ENCODE results near the gene EFCAB9.
"Not testable (repeated sequence)": the region's sequence is repeated elsewhere in the genome, so short reads cannot be mapped to it uniquely, and the experiment has no call there.

EFCAB9 gene

DNA sequence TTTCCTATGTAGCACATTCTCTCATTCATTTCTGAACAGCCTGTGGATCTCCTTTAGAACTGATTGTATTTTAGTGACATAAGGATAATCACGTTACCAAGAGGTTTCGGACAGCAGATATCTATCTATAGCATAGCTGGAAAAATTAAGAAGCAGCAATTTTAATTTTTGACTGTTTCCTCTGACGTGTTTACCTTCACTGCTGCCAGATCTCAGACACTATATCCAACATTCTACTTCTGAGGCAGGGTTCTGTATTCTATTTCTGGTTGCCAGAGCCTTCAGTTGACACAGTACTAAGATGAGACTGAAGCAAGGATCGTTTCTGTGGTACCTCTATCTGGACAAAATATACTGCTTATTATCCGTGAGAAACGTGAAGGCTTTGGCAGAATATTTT lies at the start of gene EFCAB9:
EFCAB9 (plus strand) TSS at position 301 of the 400 bp plus-strand sequence; CDS start at position 302, 1 bp downstream.
- DNase-seq = no peak

DNA sequence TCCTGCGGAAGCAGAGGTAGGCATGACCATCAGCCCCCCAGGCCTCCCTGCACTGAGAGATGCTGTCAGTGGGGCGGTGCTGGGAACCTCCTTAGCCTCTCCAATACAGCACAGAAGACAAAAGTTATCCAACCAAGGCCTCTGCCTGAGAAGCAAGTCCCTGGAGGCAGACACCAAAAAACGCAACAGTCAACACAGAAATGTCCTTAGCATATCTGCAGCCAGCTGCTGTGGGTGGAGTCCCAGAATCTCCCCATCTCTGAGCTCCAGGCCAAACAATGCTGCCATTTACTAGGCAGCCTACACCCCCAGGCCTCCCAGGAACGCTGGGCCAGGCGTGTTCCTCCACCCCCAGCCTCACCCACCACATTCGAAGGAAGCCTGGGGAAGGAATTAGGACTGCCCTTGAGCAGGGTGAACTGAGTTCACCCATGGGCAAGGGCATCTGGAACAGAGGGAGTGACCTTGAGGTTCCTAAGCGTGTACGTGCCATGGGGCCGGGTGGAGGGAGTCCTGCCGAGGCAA lies 49.6 kb upstream of the EFCAB9 start:
- no peak for DNase-seq

DNA sequence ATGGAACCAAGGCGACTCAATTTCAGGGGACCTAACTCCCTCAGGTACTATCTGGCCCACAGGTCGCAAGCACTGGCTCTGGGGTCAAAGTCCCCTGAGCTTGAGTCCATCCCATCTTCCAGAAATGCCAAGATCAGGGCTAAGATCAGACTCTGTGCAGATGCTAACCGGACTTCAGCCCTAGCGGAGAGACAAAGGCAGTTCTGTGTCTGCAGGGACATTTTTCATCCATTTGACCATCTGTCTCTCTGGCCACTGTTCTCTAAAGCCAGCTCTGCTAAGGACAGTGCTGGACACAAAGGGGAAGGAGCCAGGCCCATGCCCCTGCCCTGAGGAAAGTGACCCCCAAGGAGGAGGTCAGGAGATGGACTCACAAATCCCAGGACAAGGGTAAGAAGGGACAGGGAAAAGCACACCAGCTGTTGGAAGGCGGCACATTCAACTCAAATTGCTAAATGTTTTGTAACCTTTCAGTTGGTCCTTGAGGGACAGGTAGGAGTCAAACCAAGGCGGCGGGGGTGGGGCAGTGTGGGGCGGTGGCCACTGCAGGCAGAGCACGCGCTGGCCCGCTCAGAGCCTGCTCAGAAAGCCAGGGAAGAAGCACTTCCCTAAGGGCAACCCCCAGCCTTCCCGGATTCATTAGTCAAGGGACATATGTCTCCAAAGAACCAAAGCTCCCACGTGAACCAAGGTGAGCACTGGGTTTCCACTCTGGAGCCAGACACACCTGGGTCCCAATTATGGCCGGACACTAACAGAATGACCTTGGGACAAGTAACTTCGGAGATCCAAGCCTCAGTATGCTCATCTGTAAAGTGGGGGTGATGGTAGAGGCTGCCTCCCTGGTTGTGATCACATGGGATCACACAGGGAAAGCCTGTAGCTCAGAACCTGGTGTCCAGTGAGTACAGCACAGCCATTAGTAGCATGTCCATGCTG lies 48.8 kb upstream of the EFCAB9 start:
- no peak for DNase-seq

DNA sequence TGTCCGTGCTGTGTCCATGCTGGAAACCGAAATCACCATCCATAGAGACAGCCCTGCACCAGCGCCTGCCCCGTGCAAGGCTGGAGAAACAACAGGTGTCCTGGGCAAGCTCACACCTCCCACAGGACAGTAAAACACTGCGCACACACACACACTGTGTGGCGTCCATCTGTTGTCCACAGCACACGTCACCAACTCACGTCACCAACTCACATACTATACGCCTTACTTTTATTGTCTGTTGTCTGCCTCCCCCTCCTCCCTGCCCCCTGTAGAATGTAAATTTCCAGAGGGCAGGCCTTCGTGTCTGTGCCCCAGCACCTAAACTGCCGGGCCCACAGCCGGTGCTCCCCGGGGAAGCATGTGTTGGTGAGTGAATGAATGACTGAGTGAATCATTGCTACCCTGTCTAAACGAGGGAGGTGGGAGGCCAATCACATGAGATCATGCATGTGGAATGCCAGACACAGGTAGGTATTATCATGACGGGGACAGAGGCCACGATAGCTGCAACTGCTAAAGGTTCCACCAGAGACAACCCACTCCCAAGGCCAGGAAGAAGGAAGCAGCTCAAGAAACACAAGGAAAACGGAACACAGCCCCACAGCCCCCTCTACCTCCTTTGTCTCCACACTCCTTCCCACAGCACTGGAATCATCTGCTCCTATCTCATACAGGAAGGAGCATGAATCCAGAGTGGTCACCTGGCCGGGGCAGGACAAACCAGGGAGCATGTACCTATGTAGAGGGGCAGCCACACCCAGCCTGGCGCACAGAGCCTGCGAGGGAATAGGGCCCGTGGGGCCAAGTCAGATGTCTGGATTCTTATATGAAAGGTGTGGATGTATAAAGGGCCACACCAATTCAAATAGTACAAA lies 47.9 kb upstream of the EFCAB9 start:
- no peak for DNase-seq

DNA sequence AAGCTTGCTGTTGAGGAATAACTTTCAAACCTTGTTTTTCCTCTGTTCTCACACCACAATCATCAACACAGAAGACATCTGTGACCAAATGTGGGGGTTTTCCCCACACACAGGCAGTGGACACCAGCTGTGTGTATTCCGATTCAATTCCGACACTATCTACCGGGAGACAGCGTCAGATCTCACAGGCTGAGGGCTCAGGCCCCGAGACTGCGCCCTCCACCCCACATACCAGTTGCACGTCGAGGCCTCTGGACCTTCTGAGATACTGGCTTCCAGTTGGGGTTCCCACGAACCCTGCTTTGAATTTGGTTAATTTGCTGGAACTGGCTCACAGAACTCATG lies 47.3 kb upstream of the EFCAB9 start:
- no peak for DNase-seq

DNA sequence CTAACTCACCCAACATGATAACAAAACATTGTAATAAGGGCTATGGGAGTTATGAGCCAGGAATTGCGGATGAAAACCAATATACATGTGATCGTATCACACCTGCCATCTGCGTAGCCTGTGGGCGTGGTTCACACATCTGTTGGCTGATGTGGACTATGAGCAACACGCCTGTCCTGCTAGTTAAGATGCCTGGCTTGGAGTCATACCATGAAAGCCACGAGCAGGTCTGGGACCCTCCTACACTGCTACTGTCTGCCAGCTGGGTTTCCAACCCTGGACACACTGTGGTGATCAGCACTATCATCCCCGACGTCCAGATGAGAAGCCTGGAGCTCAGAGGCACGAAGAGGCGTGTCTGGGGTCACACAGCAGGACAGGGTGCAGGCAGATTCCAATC lies 46.1 kb upstream of the EFCAB9 start:
- no peak for DNase-seq

DNA sequence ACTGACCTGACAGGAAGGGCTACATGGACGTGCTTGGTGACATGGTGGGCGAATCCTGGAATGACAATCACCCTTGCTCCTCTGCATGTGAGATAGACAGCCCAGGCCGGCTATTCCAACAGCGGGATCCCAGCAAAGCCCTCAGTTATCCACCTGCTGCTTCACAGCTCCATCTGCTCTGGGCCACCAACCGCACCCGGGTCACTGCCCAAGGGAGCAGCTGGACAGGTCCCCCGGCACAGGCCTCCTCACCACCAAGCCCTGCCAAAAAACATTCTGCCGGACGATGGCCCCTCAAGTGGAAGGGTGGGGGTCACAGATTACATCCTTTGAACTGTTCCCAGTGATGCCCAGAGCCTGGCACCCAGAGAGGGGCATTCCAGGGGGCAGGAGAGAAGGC lies 45.6 kb upstream of the EFCAB9 start:
- DNase-seq = no peak

DNA sequence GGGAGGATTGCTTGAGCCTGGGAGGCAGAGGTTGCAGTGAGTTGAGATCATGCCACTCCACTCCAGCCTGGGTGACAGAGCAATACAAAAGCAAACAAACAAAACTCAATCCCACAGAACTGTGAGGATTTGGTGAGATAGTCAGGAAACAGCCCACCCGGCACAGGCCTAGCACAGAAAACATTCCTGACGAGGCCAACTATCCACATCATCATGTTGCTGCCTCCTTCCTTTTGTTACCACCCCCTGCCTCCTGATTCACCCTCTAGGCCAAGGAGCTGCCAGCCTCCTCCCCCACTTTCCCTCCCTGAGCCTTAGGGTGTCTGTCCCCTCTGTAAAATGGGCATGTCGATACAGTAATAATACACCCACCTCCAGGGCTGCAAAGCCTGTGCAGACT lies 44.9 kb upstream of the EFCAB9 start:
- DNase-seq = no peak

DNA sequence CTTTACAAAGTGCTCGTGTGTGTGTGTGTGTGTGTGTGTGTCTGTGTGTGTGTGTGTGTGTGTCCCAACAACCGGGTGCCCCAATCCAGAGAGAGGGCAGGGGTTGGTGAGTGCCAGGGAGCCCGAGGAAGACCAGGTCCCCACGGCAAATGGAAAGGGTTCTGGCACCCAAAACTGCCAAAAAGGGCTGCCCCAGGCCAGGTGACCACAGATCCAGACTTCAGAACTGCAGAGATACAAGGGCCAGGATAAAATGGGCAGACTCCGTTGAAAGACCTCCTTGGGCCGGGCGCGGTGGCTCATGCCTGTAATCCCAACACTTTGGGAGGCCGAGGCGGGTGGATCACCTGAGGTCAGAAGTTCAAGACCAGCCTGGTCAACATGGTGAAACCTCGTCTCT lies 44.5 kb upstream of the EFCAB9 start:
- not testable (repeated sequence) for DNase-seq

DNA sequence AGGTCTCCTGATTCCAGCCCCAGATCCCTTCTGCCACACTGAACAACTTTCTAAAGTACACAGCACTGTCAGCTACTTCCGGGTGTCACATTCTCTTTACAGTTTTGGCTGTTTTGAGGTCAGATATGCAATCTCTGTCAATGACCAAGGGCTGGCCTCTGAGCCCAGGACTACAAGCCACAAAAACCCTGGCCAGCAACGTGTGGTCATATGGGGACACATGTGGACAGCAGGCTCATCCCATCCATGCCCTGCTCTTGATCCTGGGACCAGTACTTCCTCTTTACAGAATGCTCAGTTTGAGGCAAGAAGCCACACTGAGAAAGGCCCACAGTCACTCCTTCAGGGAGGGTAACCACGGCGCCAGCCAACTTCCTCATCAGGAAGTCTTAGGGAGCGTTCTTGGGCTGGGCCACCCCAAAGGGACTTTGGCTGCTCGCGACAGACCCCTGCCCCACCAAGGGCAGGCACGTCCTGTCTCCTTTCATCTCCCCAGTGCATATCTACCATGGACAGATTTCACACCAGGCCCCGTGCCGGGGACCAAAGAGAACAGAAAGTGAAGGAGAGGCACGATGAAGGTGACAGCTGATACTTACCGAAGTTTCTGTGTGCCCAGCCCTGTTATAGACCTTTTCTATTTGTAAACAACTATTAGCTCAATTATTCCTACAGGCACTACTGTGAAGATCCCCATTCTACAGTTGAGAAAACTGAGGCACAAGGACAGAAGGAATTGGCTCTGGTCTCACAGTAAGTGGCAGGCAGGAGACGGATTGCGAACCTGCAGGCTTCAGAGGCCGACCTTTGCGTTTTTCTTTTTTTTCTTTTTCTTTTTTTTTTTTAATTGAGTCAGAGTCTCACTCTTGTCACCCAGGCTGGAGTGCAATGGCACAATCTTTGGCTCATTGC lies 43.2 kb upstream of the EFCAB9 start:
- no peak for DNase-seq

DNA sequence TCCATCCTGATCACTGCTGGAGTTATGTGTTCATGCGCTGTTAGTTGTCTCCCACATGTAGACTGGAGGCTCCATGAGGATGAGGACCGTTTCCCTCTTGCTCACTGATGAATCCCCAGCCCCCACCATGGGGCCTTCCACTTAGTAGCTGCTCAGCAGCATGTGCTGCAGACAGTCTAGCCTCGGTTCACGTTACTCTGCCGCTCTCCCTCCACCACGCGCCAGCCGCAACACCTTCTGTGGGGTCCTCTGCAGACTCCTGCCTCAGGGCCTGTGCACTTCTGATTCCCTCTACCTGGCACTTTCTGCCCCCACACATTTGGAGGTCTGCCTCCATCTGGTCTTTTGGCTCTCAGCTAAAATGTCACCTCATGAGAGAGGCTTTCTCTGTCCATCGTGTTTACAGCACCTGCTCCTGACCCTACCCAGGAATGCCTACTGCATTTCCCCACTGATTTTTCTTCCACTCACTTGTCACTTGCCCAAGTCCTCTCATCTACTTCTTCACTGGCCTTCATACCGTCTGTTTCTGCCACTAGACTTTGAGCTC lies 42.2 kb upstream of the EFCAB9 start:
- DNase-seq = no peak

DNA sequence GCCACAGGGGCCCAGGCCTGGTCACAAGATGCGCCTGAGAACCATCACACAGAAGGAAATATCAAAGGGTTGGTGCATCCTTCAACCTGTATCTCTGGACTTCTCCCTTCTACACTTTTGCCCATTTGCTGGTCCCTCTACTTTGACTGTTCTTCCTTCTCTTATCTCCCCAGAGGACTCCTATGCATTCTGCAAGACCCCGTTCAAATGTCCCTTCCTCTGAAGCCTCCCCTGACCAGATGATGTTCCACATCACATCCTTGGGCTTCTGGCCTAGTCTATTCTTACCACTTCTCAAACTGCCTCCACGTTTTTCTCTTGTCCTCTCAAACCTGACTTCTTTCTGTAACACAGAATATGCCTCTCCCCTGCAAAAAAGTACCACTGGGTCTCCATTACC lies 40.3 kb upstream of the EFCAB9 start:
- no peak for DNase-seq

DNA sequence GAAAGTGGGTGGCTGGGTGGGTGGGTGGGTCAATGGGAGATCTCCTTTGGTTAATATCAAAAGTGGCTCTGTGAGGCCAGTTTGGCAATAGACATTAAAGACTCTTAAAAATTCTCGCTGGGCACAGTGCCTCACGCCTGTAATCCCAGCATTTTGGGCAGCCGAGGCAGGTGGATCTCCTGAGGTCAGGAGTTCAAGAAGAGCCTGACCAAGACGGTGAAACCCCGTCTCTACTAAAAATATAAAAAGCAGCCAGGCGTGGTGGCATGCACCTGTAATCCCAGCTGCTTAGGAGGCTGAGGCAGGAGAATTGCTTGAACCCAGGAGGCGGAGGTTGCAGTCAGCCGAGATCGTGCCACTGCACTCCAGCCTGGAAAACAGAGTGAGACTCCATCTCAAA lies 38.9 kb upstream of the EFCAB9 start:
- not testable (repeated sequence) for DNase-seq

DNA sequence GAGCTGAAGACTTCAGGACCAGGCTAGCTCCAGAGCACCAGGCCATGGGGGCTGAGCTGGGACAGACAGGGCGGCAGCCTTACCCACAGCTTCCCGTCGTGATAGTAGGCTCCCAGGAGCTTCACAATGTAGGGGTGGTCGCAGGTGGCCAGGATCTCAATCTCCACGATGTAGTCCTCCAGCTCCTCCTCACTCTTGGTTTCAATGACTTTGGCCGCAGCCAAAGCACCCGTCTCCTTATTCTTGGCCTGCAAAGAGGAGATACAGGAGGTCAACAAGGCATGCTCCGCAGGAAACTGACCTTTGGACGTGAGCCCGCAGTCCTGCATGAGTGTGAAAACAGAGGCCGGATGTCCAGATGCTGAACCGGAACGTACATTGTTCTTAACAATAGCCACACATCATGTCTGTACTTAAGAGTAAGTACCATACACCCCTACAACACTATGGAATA lies 37.4 kb upstream of the EFCAB9 start:
- no peak for DNase-seq

DNA sequence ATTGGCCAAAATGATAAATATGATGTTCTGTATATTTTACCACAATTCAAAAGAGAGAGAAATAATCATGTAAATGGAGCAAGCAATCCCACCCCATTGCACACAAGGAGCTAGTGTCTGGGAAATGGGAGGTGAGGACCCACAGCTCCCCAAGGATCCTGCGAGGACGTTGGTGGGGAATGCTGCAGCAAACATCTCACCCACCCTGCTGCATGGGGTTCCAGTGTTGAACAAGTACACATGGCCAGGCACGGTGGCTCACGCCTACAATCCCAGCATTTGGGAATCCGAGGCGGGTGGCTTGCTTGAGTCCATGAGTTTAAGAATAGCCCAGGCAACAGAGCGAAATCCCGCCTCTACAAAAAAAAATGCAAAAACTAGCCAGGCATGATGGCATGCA lies 35.0 kb upstream of the EFCAB9 start:
- DNase-seq = no peak

DNA sequence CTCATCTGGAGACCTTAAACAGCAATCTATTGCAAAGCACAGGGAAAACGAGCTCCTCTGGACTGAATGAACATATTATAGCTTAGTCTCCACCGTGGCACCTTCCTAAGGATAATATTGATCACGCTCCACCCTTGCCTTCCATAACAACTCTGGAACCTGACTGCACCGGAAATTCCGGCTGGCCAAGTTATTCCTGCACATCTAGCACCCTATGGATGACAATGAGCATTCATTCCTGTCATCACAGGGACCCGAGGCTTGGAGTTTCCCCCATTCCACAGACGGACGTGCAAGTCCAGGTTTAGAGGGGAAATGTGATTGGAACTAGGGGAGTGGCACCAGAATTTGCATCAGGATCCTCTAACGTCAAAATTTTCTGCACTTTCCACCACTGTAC lies 33.5 kb upstream of the EFCAB9 start:
- DNase-seq = no peak

DNA sequence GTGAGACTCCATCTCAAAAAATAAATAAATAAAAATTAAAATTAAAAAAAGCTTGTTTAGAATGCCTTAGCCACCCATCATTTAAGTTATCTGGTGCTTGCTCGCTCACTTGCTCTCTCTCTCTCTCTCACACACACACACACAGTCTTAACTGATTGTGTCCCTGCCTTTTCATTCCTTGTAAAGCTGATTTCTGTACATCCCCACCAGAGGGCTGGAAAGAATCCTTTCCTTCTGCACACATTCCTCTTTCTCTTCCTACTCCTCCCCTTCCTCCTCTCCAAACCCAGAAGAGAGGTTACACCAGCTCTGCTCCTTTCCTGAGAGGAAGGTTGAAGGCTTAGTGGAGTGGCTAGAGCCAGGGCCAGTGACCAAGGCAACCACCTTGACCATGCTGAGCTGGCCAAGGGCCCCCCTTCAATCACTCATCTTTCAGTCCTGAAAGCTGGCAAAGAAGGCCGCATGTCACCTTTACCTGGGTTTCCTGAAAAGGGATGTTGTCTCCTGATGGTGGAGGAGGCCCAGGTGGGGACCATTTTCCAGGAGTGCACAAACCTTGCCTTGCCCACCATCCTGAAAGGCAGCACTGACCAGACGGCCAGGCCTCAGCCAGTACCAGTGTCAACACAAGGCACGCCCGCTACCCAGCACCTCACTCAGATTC lies 31.5 kb upstream of the EFCAB9 start:
- no peak for DNase-seq

DNA sequence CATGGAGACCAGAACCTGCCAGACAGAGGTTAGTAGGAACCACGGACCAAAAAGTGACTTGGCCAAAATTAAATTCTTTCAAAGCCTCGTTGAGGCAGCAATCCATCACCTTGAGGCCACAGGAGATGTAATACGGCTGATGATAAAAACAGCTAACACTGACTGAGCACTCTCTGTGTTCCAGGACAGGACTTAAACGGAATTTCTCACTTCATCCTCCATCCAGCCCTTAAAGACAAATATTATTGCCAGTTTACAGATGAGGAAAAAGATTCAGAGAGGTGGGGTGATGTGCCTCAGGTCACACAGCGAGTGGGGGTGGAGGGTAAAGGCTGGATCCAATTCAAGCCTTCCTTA lies 31.0 kb upstream of the EFCAB9 start:
- no peak for DNase-seq

DNA sequence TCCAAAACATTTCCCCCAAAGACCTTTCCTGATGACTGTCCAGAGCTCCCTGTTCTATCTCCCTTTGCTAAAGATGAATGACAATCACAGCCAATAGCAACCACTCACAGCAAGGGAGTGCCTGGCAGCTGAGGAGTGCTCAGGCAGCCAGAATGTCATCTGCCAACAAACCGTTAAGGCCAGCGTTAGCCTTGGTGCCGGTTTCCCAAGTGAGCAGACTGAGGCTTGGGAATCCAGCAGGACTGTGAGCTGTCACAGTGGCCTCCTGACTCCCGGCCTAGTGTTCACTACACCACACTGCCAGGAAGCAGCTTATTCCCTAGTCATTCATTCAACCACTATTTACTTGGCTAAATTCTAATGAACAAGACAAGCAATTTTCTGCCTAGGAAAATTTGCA lies 30.6 kb upstream of the EFCAB9 start:
- DNase-seq = no peak

DNA sequence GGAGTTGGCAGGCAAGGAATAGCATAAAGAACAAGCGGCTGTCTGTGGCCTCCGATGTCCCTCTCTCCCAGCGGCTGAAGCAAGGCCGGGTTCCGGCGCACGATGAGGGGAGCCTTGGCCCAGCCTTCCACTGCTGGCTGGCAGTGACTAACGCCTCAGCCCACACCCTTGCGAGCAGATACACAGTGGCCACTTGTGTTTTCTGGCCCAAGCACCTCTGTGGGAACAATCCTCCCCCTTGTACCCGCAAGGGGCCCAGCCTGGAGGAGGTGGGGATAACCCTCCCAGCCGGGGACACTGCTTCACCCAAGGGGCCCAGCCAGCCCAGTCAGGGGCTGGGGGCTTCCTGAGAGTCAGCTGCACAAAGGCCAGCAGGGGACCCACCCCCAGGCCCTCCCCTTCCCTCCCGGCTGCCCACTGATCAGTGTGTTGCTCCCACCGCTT lies 29.2 kb upstream of the EFCAB9 start:
- DNase-seq = no peak

DNA sequence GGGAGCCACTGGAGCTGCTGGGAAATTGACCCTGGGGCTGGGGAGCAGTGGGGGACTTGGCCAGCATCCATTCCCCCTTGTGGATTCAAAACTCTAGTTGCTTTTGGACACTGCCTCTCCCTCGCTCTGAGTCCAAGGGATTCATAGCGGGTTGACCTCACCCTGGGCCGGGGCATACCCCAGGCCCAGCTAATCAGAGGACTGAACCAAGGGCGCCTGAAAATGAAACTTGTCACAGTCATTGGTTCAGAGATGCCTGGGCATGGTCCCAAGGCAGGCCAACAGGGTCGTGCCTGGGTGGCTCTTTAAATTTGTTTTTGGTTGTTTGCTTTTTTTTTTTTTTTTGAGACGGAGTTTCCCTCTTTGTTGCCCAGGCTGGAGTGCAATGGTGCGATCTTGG lies 28.5 kb upstream of the EFCAB9 start:
- DNase-seq = no peak

All from NCI-H187 treated with DMSO at 0.1 percent for 48 hours (cell line).